Measurements from ENCODE around the gene SEC24D.

Gene SEC24D

GRCh38 chr4:118721752-118722151, 114.2 kb downstream of the SEC24D start:
- DNase-seq (ENCODE audit: low read depth, low spot score) = no peak

DNA sequence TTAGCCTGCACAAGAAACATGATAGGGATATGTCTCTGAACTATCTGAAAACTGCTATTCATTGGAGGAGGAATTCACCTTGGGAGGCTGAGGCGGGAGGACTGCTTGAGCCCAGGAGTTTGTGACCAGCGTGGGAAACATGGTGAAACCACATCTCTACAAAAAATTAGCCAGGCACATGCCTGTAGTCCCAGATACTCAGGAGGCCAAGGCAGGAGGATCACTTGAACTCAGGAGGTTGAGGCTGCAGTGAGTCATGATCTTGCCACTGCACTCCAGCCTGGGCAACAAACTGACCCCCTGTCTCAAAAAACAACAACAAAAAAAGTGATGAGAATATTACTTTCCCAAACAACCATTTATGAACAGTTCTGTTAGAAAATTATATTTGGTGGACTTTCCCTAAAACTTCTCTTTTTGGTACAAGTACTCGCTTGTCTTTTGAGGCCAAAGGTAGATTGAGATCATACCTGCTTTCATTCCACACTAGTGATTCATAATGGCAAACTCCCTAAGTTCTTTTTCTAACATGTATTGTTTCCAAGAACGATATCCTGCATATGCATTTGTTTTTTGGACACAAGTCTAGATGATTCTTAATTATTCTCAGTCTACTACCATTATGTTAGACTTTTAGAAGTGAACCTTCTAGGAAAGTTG, 117.3 kb downstream of the SEC24D start:
- DNase-seq (ENCODE audit: low read depth, low spot score) = no peak

DNA sequence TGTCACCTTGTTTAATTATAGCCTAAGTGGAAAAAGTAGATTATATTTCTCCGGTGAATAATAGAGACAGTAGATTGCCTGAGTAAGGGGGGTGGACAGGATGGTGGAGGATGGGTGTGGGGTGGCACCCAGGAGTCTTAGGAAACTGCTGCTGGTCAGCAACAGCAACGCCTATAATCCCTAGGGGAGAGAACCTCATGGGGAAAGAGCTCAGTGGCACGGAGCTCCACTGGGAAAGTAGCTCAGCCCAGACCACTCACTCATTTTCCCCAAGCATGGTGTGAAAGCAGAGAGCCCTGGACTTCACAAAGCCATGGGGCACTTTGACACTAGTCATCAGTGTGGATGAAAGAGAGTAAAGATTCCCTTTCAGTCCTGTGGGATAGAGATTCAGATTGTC, 119.6 kb downstream of the SEC24D start:
- no peak for DNase-seq (ENCODE audit: low read depth, low spot score)

- no peak for DNase-seq (ENCODE audit: low read depth, low spot score)
Observed at GRCh38 chr4:118714682-118715081, 121.2 kb downstream of the SEC24D start.

- DNase-seq (ENCODE audit: low read depth, low spot score) = no peak
Observed at GRCh38 chr4:118712872-118713271, 123.1 kb downstream of the SEC24D start.

GRCh38 chr4:118711052-118711451, 124.9 kb downstream of the SEC24D start:
- DNase-seq (ENCODE audit: low read depth, low spot score) = no peak

- no peak for DNase-seq (ENCODE audit: low read depth, low spot score)
Observed at GRCh38 chr4:118703118-118703517, 132.8 kb downstream of the SEC24D start.

DNA sequence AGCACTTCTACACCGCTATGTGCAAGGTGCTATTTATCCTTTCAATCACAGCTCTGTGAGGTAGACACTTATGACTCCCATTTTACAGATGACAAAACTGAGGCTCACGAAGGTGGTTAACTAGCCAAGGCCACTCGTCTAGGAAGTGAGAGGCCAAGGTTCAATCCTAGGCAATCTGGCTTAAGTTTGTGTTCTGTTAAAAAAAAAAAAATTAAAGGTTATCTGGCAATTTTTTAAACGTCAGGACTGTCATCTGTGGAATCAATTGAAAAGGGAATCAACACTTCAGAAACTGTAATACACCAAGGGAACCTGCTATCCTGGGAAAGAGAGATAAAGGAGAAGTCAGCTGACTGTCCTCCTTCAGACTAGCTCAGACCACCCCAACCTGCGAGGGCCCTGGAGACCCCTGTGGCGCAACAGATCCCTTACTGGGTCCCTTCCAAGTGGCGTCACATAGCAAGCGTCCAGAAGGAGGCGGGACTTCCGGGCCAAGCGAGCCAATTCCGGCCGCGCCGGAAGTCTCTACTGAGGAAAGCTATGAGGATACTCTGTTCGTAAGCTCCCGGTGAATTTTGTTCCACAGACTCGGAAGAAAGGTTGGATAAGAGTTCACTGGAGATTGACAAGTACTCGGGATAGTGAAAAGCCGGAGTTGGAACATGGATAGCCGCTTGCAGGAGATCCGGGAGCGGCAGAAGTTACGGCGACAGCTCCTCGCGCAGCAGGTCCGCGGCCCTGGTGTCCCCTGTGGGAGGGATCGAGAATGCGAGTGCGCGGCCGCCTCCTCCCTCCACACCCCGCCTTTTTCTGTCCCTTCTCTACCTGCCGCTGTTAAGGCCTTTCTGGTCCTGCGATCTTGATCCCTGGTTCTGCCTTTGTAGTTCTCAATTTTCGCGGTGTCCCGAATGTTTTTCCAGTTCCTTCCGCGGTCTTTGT, 150.8 kb downstream of the SEC24D start, which contains the start of gene METTL14:
Gene METTL14 (plus strand): TSS at position 520 of the 939 bp plus-strand sequence. CDS start 143 bp downstream, at position 663.
- DNase-seq (ENCODE audit: low read depth, low spot score) = peak; percentile 80

GRCh38 chr4:118683513-118683912, 152.4 kb downstream of the SEC24D start:
- DNase-seq (ENCODE audit: low read depth, low spot score) = no peak

- no peak for DNase-seq (ENCODE audit: low read depth, low spot score)
Observed at GRCh38 chr4:118682928-118683327, 153.0 kb downstream of the SEC24D start.

GRCh38 chr4:118680808-118681207, 155.1 kb downstream of the SEC24D start:
- no peak for DNase-seq (ENCODE audit: low read depth, low spot score)

DNA sequence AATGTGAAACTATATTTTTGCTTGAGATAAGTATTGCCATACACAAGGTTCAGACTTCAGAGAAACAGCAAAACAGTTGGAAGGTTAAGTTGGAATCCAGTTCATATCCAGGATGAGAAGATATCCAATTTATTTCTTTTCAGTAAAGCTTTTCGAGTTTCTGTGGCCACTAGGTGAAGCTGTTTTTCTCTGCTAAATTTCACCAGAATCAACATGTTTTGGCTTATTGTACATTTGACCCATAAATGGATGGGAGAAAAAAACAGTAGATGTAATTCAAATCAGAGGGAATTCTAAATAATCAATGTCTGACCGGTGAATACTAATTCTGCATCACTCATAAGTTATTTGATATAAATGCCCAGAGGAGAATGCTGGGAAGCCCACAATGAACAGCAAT, 159.8 kb downstream of the SEC24D start:
- no peak for DNase-seq (ENCODE audit: low read depth, low spot score)

Measured in iPS DF 19.7 (cell line).